HL-60 (cell line): Measurements from ENCODE around the gene PLA2G4E.
A peak's percentile ranks its signal among the peaks of the same experiment; 100 is the strongest.

Experiments used
- DNase-seq, 2 experiments: peaks; one replicate each; pipeline ENCODE4 v3.0.0-alpha.2; 2010 to 2020; ENCODE audit warnings: low read depth in 1 of 2, low spot score in 1 of 2
- H3K27ac ChIP-seq: fragments of 250-450 bp; sonication (Bioruptor Pico); replicated peaks from 2 replicates; pipeline ENCODE4 v1.5.1; 2020; ENCODE audit warnings: mild to moderate bottlenecking, moderate library complexity
- H3K27me3 ChIP-seq: fragments of 250-450 bp; sonication (Bioruptor Pico); 2 replicates; pipeline ENCODE4 v1.5.1; 2021; ENCODE audit warnings: mild to moderate bottlenecking, moderate library complexity; ENCODE audit not compliant: insufficient read depth, poor library complexity, severe bottlenecking
- H3K4me3 ChIP-seq: replicated peaks from 2 replicates; pipeline ENCODE4 v1.5.1; 2011; ENCODE audit warnings: mild to moderate bottlenecking, control low read depth, low read length; ENCODE audit not compliant: insufficient read depth
- GABPA ChIP-seq: IDR thresholded peaks from 2 replicates; pipeline ENCODE4 v1.6.1; 2012; ENCODE audit warnings: low read depth
- POLR2AphosphoS5 ChIP-seq: IDR thresholded peaks from 2 replicates; pipeline ENCODE4 v1.6.1; 2012; ENCODE audit warnings: low read depth
- REST ChIP-seq: IDR thresholded peaks from 2 replicates; pipeline ENCODE4 v1.6.1; 2012; ENCODE audit warnings: low read depth; ENCODE audit not compliant: insufficient replicate concordance
- SPI1 ChIP-seq: IDR thresholded peaks from 2 replicates; pipeline ENCODE4 v1.6.1; 2012; ENCODE audit warnings: low read depth, mild to moderate bottlenecking, borderline replicate concordance
- TF ChIP-seq, protein P1 (sequence below): IDR thresholded peaks from one replicate; pipeline ENCODE4 v1.5.1; 2011; ENCODE audit warnings: low read length, control low read depth, inconsistent platforms; ENCODE audit not compliant: insufficient read depth

Gene PLA2G4E

GRCh38 chr15:42057799-42058646 is 37.2 kb upstream of the PLA2G4E start:
- Histone ChIP-seq H3K4me3 (peak overlapping the region; percentile 41), H3K27ac (no peak overlapping the region), H3K27me3 (peaks cover 3% of the 10 kb centered on the region)
- DNase-seq = no peak
- TF ChIP-seq GABPA (no peak), REST (no peak), POLR2AphosphoS5 (no peak), SPI1 (no peak)
- TF ChIP-seq, protein P1, sequence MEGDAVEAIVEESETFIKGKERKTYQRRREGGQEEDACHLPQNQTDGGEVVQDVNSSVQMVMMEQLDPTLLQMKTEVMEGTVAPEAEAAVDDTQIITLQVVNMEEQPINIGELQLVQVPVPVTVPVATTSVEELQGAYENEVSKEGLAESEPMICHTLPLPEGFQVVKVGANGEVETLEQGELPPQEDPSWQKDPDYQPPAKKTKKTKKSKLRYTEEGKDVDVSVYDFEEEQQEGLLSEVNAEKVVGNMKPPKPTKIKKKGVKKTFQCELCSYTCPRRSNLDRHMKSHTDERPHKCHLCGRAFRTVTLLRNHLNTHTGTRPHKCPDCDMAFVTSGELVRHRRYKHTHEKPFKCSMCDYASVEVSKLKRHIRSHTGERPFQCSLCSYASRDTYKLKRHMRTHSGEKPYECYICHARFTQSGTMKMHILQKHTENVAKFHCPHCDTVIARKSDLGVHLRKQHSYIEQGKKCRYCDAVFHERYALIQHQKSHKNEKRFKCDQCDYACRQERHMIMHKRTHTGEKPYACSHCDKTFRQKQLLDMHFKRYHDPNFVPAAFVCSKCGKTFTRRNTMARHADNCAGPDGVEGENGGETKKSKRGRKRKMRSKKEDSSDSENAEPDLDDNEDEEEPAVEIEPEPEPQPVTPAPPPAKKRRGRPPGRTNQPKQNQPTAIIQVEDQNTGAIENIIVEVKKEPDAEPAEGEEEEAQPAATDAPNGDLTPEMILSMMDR = no peak

DNA sequence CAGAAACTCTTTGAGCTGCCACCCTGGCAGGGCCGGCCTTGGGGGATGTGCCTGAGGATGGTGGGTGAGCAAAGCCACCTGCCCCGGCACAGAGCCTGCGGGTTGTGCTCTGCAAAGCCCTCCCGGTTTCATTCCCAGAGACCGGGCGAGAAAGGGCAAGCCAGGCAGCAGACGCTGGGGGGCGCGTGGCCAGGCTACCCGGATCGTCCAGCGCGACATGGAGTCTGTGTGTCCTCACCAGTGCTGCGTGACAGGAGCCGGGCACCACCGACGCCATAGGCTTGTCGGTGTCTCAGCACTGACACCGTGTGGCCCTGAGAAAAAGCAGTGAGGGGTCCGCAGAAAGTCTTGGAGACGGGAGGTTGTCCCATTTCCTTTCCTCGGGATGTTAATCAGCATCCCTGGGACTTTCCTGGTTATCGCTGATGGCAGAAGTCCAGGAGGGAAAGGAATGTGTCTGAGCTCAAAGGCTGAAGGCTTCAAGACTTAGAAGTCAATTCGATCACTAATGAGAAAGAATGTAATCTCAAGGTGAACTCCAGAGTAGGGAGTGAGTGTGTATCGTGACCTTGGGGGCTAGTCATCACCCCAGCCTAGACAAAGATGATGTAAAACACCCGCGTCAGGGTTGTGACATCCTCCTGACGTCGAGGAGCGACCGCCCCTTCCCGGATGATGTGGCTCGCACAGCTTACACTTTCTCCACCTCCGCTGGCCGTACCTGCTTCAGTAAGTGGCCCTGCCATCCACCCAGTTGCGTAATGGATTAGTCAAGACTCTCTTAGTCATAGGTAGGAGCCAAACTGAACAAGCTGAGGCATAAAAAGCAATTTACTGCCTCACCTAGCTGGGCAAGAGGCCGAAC is 36.3 kb upstream of the PLA2G4E start:
- TF ChIP-seq, protein P1 = peak; percentile 42
- no peak for TF ChIP-seq SPI1
- peak overlapping the region; percentile 41 for H3K4me3 ChIP-seq
- H3K27ac ChIP-seq = no peak overlapping the region
- peaks cover 3% of the 10 kb centered on the region for H3K27me3 ChIP-seq
- peak; percentile 70 to 77 for DNase-seq

DNA sequence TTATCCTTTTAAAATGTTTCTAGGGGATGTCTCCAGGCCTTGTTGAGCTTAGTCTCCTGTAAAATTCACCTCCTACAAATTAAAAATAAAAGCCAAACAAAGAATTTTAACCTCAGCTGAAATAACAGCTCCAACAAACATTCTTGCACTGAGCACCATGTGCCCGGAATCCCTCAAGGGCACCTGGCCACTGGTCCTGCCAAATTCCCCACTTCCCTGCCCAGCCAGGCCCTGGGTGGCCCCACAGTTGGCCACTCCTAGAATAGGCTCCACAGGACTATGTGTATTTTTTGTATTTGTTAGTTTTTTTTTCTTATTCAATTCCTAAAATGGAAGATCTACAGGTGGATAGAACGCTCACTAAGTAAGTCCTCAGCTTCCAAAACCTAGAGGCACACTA is 33.1 kb upstream of the PLA2G4E start:
- H3K27me3 ChIP-seq = peaks cover 3% of the 10 kb centered on the region
- no peak overlapping the region for H3K27ac ChIP-seq
- TF ChIP-seq REST (no peak), GABPA (no peak), SPI1 (no peak), POLR2AphosphoS5 (no peak)
- TF ChIP-seq, protein P1 = no peak
- no peak for DNase-seq
- H3K4me3 ChIP-seq = no peak overlapping the region
